NCI-H82 treated with DMSO at 0.1 percent for 48 hours (cell line): ENCODE results near the gene PRR35.

Experiments used
- DNase-seq: peaks from one replicate; lab custom pipeline; 2025; ENCODE audit not compliant: unreplicated experiment; lab: John Stamatoyannopoulos, UW

Gene PRR35

DNA sequence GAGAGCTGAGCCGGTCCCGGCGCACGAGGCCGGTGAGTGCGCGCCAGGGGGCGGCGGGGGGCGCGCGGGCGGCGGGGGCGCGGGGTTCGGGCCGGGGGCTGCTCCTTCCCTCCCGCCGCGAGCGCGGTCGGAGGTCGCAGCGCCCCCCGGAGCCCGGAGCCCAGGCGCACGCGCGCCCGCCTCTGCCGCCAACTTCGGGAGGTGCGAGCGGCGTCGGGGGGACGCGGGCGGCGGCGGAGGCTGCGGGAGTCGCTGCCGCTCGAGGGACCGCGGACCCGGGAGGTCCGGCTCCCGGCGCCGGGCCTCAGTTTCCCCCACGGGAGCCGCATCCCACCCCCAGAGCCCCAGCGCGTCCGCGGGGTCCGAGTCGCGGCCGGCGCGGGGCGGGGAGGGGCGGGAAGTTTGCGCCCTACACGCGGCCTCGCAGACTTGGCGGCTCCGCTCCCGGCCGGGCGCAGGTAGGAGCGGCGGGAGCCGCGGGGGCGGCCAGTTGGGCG lies at the start of gene PRR35:
TSS of gene PRR35 (plus strand) at position 191 of the 497 bp plus-strand sequence. CDS start 2,901 bp downstream, outside the sequence.
- no peak for DNase-seq

DNA sequence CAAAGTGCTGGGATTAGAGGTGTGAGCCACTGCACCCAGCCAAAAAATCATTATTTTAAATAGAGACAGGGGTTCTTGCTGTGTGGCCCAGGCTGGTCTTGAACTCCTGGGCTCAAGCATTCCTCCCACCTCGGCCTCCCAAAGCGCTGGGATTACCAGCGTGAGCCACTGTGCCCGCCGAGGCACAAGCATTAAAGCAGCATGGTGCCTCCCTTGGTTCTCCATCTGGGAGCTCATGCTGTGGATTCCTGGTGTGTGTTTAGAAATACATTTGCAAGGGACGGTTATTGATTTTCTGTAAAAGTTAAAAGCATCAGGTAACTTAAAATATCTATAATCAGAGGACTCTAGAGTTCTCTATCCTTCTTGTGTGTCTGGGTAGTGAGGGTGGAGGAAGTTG lies 47.4 kb upstream of the PRR35 start:
- DNase-seq = no peak

DNA sequence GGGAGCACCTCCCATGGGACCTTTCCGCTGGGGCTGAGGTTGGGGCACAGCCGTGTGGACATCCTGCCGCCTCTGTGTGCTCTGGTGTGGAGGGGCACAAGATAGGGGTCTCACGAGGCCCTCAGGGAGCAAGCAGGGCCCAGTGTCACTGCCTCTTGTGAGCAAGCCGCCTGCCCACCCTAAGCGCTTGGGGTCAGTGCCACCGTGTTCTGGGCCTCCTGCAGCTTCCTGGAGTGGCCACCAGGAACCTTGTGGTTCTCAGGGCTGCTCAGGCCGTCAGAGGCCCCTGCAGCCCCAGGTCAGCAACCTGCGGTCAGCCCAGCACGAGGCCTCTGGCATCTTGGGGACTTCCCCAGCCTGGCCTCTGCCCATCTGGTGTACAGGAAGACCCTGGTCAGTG lies 46.2 kb upstream of the PRR35 start:
- DNase-seq = no peak

DNA sequence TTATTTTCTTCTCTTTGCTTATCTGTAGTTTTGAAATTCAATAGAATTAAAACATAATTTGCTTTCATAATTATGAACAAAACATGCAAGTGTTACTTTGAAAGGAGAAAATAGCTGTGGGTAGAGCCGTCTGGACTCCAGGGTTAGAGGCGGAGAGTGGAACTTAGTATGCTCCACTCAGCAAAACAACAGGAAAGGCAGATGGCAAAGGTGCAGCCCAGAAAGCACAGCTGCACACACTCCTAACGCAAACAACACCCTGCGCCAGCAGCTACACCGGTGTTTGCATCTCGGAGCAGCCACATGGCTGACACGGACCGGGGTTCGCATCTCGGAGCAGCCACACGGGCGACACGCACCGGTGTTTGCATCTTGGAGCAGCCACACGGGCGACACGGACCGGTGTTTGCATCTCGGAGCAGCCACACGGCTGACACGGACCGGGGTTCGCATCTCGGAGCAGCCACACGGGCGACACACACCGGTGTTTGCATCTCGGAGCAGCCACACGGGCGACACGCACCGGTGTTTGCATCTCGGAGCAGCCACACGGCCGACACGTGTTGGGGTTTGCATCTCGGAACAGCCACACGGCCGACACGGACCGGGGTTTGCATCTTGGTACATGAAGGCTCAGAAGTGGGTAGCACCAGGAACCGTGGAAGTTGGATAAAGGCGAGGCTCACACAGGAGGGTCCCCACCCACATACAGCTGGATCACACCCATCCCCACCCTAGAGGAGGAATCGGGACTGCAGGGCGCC lies 44.8 kb upstream of the PRR35 start:
- DNase-seq = no peak

DNA sequence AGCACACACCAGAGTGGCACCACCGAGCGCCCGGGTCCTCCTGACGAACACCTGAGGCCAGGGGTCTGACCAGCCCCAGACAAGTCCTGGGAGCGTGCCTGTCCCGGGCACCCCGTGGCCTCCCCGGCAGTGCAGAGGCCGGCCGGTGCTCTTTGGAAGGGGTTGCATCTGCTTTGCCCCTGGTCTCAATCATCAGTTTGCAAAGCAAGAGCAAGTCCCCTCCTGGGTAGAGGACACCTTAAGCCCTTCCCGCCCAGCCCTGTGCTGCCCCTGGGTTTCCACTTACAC lies 44.3 kb upstream of the PRR35 start:
- DNase-seq = no peak

DNA sequence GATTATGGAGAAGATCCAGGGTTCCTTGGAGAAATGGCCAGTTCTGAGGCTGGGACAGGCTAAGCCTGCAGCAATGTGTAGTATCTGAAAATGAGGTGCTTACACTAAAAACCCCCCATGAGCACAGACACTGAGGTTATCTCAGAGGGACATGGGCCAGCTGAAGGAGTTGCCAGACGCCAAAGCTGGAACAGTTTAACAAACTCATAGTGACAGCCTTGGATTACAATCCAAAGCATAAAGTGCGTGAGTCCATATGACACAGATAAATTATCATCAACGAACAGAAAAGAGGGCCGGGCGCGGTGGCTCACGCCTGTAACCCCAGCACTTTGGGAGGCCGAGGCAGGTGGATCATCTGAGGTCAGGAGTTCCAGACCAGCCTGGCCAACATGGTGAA lies 43.9 kb upstream of the PRR35 start:
- DNase-seq = no peak

DNA sequence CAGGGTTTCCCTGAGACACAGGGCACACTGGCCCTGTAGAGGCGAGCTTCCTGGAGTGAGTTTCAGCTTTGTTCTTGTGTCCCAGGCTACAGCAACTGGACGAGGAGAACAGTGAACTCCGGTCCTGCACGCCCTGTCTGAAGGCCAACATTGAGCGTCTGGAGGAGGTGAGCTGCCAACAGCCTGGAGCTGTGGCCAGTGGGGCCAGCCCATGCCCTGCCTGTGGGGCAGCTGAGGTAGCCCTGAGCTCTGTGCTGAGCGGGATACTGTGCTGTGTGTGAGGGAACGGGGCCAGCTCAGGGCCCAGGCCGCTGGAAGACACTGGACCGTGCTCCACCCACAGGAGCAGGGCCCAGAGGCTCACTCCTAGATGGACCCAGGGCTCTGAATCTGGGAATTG lies 41.3 kb upstream of the PRR35 start:
- DNase-seq = no peak

DNA sequence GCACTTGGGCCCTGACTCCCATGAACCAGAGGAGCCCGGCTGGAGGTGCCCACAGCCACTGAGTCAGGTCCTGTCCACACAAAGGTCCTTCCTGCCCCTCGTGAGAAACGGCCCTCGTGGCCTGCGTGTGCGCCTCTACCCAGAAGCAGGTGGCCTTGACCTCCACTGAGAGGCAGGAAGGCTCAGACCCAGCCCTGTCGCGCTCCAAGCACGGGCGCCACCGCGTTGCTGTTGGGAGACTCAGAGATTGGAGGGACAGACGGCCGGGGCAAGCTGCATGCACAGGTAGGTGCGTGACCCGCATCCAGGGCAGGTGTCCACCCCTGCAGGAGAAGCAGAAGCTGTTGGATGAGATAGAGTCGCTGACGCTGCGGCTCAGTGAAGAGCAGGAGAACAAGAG lies 40.8 kb upstream of the PRR35 start:
- DNase-seq = no peak

DNA sequence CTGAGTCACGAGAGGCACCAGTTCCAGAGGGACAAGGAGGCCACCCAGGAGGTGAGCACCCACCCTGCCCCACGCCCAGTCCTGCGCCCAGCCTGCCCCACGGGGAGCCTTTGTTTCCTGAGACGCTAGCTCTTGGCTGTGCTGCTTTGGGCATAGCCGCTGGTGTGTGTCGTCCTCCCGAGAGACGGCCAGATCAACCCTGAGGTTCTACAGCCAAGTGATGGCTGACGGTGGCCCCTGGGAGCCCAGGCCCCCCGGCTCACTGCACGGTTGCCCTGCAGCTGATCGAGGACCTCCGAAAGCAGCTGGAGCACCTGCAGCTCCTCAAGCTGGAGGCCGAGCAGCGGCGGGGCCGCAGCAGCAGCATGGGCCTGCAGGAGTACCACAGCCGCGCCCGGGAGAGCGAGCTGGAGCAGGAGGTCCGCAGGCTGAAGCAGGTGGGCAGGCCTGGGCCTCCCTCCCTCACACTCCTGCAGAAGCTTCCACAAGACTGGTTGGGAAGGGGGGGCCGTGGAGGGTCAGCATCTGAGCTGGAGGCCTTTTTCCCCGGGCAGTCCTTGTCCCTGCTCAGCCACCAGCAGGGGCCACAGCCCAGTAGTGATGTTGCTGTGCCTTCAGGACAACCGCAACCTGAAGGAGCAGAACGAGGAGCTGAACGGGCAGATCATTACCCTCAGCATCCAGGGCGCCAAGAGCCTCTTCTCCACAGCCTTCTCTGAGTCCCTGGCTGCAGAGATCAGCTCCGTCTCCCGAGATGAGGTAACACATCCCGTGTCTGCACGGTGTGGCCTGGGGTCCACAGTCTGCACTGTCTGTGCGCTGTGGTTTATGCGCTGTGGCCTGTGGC lies 40.1 kb upstream of the PRR35 start:
- DNase-seq = no peak

DNA sequence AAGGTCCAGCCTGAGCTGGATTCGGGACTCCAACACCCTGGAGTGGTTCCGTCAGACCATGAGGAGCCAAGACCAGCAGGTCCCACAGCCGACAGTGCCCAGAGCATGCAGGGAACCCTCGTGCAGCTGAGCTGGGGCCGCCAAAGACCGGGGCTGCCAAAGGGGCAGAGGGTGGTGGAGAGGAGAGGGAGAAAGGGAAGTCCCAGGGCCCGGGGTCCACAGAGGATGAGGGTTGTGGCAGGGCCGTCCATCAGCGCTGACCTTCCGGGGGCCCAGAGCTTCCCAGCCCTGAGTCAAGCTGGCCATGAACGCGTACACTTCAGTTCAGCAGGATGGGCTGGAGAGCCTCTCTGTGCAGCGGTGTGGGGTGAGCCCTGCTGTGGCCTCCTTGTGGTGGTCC lies 39.3 kb upstream of the PRR35 start:
- DNase-seq = no peak

DNA sequence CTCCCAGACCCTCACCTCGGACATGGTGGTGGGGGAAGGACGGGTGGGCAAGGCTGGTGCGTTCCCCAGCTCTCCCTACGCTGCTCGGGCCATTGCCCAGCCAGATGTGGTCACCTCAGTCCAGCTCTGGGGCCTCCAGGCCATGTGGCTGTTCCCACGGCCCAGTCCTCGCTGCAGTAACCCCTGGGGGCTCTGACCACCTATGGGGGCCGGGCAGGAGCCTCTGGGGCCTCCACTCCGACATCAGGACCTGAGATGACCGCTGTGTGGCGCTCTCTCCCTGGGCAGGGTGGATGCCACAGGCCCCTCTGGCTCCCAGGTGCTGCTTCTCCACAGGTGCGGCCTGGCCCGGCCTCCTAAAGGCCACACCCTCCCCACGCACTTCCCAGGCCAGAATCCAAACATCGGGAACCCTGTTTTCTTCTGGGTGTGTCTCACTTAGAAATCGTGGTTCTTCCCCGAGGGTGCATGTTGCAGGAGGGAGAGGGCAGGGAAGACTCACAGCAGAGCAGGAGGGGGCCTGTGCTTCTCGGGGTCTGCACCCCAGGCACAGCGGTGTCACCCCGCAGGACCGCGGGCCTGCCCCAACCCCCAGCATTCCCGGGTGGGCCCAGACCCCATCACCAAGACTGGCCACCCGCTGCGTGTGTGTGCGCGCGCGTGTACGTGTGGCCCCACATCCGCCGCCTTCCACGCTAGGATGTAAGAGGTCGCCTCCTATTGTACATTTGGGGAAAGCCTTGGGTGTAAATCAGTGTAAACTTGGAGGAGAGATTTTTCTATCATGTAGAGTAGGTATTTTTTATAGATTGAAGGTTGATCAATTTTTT lies 38.6 kb upstream of the PRR35 start:
- no peak for DNase-seq

DNA sequence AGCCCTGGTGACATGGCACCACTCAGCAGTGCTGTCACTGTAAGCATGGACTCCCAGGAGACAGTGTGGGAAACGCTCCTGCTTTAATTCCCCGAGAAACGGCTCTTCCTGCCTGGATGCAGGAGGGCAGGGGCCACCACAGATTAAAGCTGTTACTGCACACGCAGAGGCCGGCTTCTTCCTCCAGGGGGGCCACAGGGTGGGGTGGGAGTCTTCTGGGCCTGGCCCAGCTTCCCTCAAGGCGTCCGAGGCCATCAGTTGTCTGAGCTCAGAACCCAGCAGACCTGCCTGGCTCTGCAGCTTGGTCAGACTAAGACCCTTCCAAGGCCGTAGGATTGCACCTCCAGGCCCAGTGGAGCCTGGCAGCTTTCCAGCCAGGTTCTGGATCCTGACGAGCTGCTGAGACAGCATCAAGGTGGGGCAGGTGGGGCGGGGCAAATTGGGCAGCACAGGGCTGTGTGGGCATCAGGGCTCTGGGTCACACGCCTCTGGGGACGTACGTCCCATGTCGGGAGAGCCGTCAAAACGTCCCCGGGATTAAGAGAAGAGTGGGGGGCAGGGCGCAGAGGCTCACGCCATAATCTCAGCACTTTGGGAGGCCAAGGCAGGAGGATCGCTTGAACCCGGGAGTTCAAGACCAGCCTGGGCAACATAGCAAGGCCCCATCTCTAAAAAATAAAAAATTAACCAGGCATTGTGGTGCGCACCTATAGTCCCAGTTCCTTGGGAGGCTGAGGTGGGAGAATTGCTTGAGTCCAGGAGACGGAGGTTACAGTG lies 37.7 kb upstream of the PRR35 start:
- DNase-seq = no peak

DNA sequence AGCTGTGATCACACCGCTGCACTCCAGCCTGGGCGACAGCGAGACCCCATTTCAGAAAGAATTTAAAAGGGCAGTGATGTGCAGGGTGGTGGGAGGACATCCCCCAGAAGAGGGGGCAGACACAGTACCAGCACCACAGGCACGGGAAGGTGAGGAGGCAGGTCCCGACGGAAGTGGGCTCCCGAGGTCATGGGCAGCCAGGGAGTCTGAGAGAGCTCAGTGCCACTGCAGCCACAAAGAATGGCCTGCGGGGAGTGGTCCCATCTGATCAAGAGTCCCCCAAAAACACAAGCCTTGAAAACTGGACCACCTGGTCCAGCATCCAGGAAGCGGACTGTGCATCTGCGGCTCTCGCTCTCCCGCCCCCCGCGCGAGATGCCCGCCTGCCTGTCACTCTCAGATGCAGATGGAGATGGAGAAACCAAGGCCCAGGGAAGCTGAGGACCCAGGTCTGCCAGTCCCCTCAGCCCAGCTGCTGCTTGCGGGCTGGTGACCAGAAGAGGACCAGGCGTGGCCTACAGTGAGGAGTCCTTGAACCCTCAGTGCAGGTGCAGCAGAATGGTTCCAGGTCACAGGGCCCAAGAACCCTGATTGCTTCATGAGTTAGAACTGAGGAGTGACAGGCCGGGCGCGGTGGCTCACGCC lies 37.0 kb upstream of the PRR35 start:
- DNase-seq = no peak

DNA sequence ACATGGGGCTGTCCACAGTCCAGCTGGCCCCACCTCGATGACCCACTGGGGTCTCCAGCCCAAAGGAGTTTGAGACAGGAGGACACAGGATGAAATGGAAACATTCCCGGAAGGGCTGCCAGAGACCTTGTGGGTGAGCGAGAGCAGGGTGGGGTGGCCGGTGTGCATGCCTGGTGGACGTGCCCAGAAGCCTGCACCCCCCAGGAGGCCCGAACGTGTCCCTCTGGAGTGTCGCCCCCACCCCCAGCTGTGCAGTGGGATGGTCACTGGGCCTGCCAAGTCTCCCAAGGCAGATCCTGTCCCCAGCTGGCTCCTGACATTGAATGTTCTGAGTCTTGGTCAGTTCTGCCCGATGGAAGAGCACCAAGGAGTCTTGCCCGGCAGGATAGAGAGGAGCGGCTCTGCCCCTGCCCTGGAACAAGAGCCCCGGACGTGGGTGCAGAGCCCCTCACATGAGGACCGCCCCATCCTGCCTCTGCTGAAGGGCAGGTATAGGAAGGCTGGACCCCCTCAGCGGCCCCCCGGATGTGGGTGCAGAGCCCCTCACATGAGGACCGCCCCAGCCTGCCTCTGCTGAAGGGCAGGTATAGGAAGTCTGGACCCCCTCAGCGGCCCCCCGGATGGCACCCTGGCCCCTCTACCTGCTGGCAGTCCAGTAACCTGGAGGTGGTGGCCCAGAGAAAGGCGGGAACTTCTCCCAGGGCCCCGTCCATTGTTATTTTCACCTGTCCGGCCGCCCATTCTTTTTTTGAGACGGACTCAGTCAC lies 35.7 kb upstream of the PRR35 start:
- no peak for DNase-seq

DNA sequence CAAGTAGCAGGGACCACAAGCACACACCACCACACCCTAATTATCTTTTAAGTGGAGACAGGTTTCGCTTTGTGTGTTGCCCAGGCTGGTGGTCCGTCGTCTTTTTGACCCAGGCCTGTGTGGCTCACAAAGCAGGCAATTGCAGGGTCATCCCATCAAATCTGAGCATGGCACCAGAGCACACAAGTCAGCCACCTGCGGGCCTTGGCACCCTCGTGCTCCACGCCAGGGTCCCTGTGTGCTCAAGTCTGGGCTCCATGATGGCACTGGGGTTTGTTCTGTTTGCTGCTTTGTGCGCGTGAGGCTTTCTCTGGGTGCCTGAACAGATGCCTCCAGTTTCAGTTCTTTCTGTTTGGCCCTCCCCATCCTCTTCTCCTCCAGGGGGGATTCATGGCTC lies 35.1 kb upstream of the PRR35 start:
- DNase-seq = no peak

DNA sequence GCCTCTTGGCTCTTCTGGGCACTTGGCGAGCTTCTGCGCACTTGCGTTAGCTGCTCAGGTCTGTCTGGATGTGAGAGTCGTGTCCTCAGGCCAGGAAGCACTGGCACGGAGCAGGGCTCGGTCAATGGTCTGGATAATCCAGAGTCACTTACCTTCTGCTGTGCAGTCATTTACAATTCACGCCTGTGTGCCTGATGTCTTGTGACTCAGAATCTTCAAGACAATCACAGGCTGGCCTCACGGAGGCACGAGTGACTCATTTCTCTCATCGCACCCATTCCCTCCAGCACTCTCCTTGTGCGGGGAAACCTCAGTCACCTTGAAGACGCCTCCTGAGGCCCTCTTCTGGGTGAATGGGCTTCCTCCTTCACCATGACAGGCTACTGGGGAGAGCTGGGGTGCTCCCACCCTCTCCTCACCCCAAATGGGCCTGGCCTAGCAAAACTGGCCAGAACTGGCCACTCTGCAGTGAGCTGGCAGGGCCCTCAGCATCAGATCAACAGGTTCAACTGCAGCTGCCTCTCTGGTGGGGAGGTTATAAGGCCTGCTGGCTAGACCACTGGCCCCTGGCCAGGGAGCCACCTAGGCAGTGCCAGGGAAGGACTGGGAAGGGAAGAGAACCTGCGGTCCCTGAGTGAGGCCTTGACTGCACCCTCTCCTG lies 34.5 kb upstream of the PRR35 start:
- no peak for DNase-seq

DNA sequence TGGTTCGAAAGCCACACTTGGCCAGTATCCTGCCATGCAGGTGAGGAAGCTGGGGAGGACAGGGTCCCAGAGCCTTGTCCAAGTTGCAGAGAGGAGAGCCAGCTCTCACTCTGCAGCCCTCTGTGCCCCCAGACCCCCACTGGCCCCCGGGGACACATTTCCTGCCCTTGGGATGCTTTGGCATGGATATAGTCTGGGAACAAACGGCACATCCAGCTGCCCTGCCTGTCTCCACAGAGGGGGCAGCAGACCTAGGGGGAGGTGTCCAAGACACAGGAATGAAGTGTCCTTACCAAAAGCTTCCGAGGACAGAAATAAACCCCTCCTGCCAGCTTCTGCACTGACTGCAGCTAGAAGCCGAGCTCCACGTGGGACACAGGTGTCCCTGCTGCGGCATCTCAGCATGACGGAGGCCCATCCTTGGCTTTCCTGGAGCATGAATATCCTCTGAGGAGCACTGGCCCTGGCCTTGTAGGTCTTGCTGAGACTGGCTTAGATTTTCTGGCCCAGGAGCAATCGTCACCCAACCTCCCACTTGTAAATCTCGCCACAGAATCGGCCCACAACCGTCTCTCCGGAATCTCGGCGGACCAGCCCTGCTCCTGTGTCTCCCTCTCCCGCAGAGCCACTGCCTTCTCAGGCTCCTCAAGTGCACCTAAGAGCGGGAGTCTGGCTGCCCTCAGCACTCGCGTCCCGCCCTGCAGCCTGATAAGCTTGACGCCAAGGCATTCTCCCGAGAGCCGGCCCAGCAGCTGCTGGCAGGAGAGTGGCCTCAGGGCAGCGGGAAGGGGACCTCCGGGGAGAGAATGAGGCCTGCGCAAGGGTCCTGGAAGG lies 33.8 kb upstream of the PRR35 start:
- DNase-seq = no peak
